Measurements from ENCODE around the gene PTPN2. TPM values are rescaled to one million over a fixed set of nuclear protein-coding genes. Genes with fewer than 3 reads are reported as not detected.

The PTPN2 gene
- total and polyA plus RNA-seq, 2 donors (not counting 1 experiment from before 2014, with no cell fraction given): 41.2 to 75.5 TPM

- intact Hi-C loops (cut with micrococcal nuclease): no loop called here
- Histone ChIP-seq H3K36me3 (replicated peaks in 1 of 2; ENCODE audit: control extremely low read depth in 1 of 2, control insufficient read depth in 1 of 2, extremely low read depth in 1 of 2, insufficient read depth in 2 of 2, low read length in 1 of 2) (no peaks in the 10 kb centered on the region), H3K27ac (ENCODE audit: low read length in 2 of 2) (no peak overlapping the region), H4K20me1 (ENCODE audit: control insufficient read depth, insufficient read depth, low read length, poor library complexity, severe bottlenecking) (no peaks in the 10 kb centered on the region), H3K79me2 (ENCODE audit: control insufficient read depth, insufficient read depth, low read length) (no peaks in the 10 kb centered on the region), H3K4me1 (ENCODE audit: control insufficient read depth in 2 of 2, insufficient read depth in 2 of 2, low read length in 2 of 2) (no peaks in the 10 kb centered on the region), H3K9ac (ENCODE audit: low read length) (no peak overlapping the region), H3K4me3 (ENCODE audit: control extremely low read depth in 1 of 5, extremely low read depth in 1 of 5, insufficient read depth in 1 of 5, low read depth in 2 of 5, low read length in 4 of 5) (no peak overlapping the region), H3K4me2 (replicated peaks; ENCODE audit: low read depth, low read length, poor library complexity, severe bottlenecking) (no peak overlapping the region), H2AFZ (ENCODE audit: insufficient read depth, low read depth, low read length, poor library complexity, severe bottlenecking) (no peak overlapping the region), H3K9me3 (ENCODE audit: control extremely low read depth in 1 of 3, control insufficient read depth in 2 of 3, insufficient read depth in 1 of 3, low read length in 2 of 3) (no peaks in the 10 kb centered on the region), H3K27me3 (replicated peaks in 1 of 4; ENCODE audit: control extremely low read depth in 1 of 4, control insufficient read depth in 3 of 4, insufficient read depth in 4 of 4, low read length in 3 of 4) (no peaks in the 10 kb centered on the region)
- Mint-ChIP-seq H3K27ac (no peak overlapping the region), H3K4me1 (peaks cover 2% of the 10 kb centered on the region), H3K27me3 (peaks cover 7% of the 10 kb centered on the region), H3K4me3 (no peak overlapping the region), H3K9me3 (ENCODE audit: insufficient read depth) (no peaks in the 10 kb centered on the region)
- ChIA-PET POLR2A (no interaction called here), CTCF (interaction anchor here (2.2 kb wide), 1 partner anchor 204 kb away, joined by 8 read pairs; no protein-coding TSS in a partner anchor)
- no peak for DNase-seq
- 67% methylated on average over 3 of the region's 3 CpGs for WGBS (ENCODE audit: insufficient coverage)
- no peak for ATAC-seq (ENCODE audit: low read depth)
- TF ChIP-seq, protein P1, sequence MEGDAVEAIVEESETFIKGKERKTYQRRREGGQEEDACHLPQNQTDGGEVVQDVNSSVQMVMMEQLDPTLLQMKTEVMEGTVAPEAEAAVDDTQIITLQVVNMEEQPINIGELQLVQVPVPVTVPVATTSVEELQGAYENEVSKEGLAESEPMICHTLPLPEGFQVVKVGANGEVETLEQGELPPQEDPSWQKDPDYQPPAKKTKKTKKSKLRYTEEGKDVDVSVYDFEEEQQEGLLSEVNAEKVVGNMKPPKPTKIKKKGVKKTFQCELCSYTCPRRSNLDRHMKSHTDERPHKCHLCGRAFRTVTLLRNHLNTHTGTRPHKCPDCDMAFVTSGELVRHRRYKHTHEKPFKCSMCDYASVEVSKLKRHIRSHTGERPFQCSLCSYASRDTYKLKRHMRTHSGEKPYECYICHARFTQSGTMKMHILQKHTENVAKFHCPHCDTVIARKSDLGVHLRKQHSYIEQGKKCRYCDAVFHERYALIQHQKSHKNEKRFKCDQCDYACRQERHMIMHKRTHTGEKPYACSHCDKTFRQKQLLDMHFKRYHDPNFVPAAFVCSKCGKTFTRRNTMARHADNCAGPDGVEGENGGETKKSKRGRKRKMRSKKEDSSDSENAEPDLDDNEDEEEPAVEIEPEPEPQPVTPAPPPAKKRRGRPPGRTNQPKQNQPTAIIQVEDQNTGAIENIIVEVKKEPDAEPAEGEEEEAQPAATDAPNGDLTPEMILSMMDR (IDR thresholded peaks at IDR 0.05): no peak
- no peak for TF ChIP-seq EZH2 (IDR thresholded peaks at IDR 0.05; ENCODE audit: borderline replicate concordance, insufficient read depth, low read depth, low read length, poor library complexity, severe bottlenecking)
Observed at GRCh38 chr18:12930908-12931307, 46.9 kb upstream of the PTPN2 start.

DNA sequence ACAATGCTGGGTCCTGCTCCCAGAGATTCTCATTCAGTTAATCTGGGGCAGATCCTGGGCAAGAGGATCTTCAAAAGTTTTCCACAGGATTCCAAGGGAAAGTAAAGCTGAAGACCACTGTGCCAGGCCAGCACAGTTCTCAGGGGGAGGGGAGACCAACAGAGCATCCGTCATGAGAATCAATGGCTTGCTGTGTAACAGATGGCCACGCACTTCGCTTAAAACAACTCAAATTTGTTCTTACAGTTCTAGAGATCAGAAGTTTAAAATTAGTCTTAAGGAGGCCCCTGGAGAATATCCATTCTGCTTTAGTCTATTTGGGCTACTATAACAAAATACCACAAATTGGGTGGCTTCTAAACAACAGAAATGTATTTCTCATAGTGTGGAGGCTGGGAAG is 46.3 kb upstream of the PTPN2 start:
- WGBS (ENCODE audit: insufficient coverage): no CpG with 5 or more reads among the region's 3 CpGs
- Histone ChIP-seq H3K4me3 (ENCODE audit: control extremely low read depth in 1 of 5, extremely low read depth in 1 of 5, insufficient read depth in 1 of 5, low read depth in 2 of 5, low read length in 4 of 5) (no peak overlapping the region), H3K36me3 (replicated peaks in 1 of 2; ENCODE audit: control extremely low read depth in 1 of 2, control insufficient read depth in 1 of 2, extremely low read depth in 1 of 2, insufficient read depth in 2 of 2, low read length in 1 of 2) (no peaks in the 10 kb centered on the region), H3K4me1 (ENCODE audit: control insufficient read depth in 2 of 2, insufficient read depth in 2 of 2, low read length in 2 of 2) (no peaks in the 10 kb centered on the region), H2AFZ (ENCODE audit: insufficient read depth, low read depth, low read length, poor library complexity, severe bottlenecking) (no peak overlapping the region), H3K79me2 (ENCODE audit: control insufficient read depth, insufficient read depth, low read length) (no peaks in the 10 kb centered on the region), H3K27me3 (replicated peaks in 1 of 4; ENCODE audit: control extremely low read depth in 1 of 4, control insufficient read depth in 3 of 4, insufficient read depth in 4 of 4, low read length in 3 of 4) (no peaks in the 10 kb centered on the region), H3K9ac (ENCODE audit: low read length) (no peak overlapping the region), H3K4me2 (replicated peaks; ENCODE audit: low read depth, low read length, poor library complexity, severe bottlenecking) (no peak overlapping the region), H3K9me3 (ENCODE audit: control extremely low read depth in 1 of 3, control insufficient read depth in 2 of 3, insufficient read depth in 1 of 3, low read length in 2 of 3) (no peaks in the 10 kb centered on the region), H3K27ac (ENCODE audit: low read length in 2 of 2) (no peak overlapping the region), H4K20me1 (ENCODE audit: control insufficient read depth, insufficient read depth, low read length, poor library complexity, severe bottlenecking) (no peaks in the 10 kb centered on the region)
- DNase-seq: no peak
- Mint-ChIP-seq H3K9me3 (ENCODE audit: insufficient read depth) (no peaks in the 10 kb centered on the region), H3K27ac (no peak overlapping the region), H3K4me1 (peaks cover 2% of the 10 kb centered on the region), H3K27me3 (peaks cover 4% of the 10 kb centered on the region), H3K4me3 (no peak overlapping the region)
- ChIA-PET POLR2A (no interaction called here), CTCF (interaction anchor here (2.2 kb wide), 1 partner anchor 203 kb away, joined by 8 read pairs; no protein-coding TSS in a partner anchor)
- intact Hi-C loops (cut with micrococcal nuclease): no loop called here
- ATAC-seq (ENCODE audit: low read depth): no peak
- no peak for TF ChIP-seq EZH2 (IDR thresholded peaks at IDR 0.05; ENCODE audit: borderline replicate concordance, insufficient read depth, low read depth, low read length, poor library complexity, severe bottlenecking)
- TF ChIP-seq, protein P1 (IDR thresholded peaks at IDR 0.05): no peak

Measured in B cell (primary cell).